ENCODE measurements around the gene UBAP1L.
"Not testable (repeated sequence)": the region's sequence is repeated elsewhere in the genome, so short reads cannot be mapped to it uniquely, and the experiment has no call there.

UBAP1L gene

DNA sequence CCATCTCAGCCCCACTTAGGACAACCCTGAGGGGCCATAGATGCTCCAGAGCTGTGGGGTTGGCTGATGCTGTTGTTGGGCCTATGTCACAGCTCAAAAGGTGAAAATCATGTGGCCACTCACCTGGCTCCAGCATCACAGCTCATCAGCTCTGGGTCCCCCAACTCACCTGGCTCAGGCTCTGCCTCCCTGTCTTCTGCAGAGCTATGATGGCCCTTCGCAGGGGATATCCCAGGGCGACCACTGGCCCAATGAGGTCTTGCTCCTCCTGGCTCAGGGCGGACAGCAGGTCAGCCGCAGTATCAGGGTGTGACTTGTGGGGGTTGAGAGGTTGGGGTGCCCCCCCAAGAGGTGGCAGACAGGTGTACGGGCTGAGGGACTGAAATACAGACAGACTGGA is 15.7 kb downstream of the UBAP1L start:
- DNase-seq = no peak

DNA sequence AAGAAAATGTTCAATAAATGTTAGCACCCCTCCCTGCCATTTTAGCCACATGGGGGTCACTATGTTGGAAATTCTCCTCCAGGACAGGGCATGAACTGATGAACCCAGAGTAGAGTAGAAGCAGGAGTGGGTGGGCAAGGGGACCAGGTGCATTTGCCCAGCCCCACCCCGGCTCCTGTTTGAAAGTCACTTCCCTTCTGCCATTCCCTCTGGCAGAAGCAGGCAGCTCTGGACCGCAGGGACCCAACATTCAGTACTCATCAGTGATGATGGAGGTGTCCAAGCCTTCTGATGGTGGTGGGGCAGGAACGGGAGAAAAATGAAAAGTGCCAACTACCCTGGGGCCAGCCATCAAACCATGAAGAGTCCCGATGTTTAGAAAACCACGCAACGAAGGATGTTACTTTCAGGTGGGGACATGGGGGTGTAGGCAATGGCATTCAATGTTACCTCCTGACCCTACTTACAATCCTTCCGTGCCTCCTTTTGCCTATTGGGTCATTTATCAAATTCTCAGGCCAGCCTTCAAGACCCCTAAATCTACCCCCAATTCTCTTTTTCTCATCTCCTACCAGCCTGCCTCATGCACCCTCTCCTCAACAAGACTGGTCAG is 17.2 kb downstream of the UBAP1L start:
- no peak for DNase-seq

GRCh38 chr15:65096481-65097385 is 18.3 kb downstream of the UBAP1L start:
- DNase-seq = no peak

DNA sequence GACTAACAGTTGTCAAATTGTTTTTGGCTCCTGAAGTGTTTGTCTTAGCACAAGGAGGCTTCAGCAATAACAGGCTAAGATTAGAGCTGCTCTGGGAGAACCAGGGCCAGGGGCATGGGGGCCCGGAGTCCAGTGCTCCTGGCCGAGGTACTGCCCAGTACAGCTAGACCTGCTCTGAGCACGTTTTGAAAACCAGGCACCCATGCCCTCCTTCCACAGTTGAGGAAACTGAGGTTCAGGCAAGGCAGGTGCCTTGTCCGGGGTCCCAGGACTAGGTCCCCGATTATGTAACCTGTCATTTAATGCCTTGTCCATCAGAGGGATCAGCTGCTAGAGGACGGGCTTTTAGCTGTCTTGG is 19.3 kb downstream of the UBAP1L start:
- DNase-seq = no peak

- DNase-seq = no peak
Measured at GRCh38 chr15:65095011-65095746, 19.8 kb downstream of the UBAP1L start.

- DNase-seq = no peak
Measured at GRCh38 chr15:65094294-65094995, 20.6 kb downstream of the UBAP1L start.

DNA sequence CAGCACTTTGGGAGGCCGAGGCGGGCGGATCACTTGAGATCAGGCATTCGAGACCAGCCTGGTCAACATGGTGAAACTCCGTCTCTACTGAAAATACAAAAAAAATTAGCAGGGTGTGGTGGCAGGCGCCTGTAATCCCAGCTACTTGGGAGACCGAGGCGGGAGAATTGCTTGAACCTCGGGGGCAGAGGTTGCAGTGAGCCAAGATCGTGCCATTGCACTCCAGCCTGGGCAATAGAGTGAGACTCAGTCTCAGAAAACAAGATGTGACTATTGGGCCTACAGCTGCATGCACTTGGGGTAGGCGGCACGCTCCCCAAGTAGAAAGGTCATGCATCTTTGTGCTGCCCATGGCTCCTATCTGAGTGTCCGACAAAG is 21.2 kb downstream of the UBAP1L start:
- DNase-seq = not testable (repeated sequence)

GRCh38 chr15:65092911-65093792 is 21.8 kb downstream of the UBAP1L start:
- DNase-seq = no peak

DNA sequence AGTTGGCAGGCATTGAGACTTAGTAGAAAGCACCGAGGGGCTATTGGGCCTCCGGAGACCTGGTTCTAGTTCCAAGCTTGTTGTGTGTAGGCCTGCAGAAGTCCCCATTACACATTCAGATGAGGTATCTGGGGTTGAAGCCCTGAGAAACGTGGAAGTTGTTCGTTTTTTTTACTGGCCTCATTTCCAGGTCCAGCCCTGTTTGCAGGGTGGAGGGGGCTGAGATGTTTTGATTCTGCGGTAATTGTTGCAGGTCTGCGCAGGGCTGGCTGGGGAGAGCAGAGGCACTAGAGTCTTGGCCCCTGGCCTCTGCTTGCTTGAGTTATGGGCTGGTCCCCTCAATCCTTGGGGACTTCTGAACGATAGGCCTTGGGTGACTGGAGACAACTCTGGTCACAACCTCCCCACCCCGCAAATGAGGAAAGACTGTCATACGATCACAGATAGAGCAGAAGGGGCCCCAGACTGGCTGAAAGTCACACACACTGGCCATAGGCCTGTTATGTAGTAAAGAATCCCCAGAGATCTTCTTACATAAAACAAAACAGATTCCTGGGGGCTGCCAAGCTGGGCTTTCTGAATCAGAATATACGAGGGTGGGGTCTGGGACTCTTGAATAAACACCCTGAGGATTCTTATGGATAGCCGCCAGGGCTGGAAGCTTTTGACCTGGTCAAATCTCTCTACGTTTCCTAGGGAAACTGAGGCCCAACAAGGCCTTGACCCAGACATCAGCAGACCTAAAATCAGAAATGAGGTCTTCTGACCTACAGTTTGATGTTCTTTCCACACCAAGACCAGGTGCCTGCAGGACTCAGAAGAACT is 22.8 kb downstream of the UBAP1L start:
- no peak for DNase-seq

DNA sequence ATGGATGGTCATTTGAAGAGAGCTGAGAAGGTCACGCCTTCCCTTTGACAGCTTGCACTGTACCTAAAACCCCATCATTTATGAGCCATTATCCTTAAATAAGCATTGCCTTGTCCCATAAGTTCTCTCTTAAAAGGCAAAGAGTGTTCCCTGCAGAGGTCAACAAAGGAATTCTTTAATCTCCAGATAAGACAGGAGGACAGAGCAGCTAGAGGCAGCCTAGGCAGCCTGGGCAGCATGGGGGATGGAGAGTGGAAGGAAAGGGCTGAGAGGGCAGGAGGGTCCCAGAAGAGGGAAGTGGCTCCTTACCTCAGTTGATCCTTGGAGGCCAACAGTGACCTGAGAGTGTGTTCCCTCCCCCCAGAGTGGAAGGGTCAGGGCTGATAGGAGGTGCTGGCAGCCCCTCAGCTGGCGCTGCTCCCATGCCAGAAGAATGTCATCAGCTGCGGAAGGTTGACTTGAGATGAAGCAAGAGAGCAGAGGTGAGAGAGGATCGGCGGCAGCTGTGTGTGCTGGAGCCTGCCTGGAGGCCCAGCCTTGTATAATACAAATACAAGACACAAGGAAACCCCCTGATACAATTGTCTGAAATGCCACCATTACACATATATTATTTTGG is 25.7 kb downstream of the UBAP1L start:
- DNase-seq = no peak

GRCh38 chr15:65088643-65089021 is 26.4 kb downstream of the UBAP1L start:
- no peak for DNase-seq

DNA sequence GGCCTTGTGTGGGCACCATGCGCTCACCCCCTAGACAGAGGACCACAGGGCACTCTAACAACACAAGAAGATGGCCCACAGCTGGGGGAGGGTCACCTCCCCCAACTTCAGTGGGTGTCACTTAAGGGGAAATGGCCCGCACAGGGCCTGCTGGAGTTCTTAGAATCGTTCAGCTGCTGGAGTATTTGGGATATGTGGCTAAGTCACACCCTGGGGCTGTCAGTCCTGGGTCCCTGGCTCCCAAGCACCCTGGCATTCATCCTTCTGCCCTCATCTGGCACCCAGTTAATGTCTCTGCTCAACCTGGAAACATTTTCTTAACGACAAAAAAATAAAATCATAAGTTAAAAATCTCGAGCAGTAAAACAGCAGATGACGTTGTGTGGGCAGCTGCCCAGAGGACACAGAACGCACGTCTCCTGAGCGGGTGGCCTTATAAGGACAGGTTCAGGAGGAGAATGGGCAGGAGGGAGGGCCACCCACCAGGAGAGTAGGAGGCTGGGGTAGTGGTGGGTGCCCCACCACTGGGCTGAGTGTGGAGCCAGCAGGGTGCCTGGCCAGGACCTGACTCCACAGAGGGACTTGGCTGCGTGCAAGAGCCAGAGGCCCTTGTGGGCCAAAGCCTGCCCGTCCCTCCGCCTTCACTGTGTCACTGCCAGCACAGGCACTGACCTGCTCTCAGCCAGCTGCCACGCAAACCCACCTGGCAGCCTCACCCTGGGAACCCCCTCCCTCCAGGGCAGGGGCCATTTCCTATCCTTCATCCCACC is 26.9 kb downstream of the UBAP1L start:
- DNase-seq = no peak

GRCh38 chr15:65087411-65087810 is 27.6 kb downstream of the UBAP1L start:
- DNase-seq = no peak

- no peak for DNase-seq
Measured at GRCh38 chr15:65086680-65087111, 28.3 kb downstream of the UBAP1L start.

- peak; percentile 33 for DNase-seq
Measured at GRCh38 chr15:65085990-65086679, 28.9 kb downstream of the UBAP1L start.

DNA sequence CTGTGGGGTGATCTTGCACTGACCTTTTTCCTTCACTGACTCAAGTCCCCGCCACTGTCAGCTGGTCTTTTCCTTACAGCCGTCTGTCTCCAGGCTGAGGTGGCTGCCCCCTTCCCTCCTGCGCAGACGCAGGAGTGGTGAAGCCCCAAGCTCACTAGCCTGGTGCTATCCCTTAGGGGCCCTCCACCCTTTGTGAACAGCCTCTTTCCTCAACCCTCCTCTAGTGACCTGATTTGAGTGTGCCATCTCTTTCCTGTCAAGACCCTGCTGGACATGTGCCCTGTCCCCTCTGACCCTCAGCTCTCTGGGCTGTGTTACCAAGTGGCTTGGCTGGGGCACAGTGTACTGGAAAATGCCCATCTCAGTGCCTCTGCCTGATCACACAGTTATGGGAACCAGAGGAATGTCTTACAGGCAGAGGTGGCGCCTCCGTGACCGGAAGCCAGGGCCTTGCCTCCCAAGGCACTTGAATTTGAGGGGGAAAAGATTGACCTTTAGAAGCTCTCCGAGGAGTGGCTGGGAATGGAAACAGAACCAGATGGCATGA is 29.7 kb downstream of the UBAP1L start:
- DNase-seq = no peak

DNA sequence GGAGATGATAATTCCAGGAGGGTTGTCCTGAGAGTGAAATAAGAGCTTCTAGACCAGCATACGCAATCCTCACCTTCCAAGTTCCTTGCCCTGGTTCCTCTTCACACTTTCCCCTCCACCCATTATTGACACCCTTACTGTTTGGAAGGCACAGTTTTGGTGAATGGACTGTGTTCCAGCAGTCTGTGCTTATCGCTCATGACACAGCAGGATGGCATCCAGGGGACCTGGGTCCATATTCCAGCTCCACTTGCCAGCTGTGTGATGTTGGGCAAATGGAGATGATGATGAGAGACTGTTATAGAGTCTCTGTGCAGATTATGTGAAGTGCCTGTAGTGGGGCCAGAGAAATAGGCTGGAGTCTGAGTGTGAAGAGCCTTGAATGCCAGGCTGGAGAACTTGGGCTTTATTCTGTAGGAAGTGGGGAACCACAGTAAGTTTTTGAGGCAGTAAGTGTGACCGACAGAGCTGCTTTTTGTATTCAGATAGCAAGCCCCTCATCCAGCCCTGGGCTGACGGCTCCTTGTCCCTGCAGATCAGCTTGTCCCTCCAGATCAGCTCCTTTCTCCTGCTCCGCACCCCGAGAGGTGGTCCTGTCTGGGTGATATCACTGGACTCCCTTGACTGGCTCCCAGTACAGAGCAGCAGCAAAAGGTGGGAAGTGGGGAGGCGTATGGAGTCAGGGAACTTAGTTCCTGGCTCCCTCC is 30.3 kb downstream of the UBAP1L start:
- DNase-seq = no peak

GRCh38 chr15:65083262-65083701 is 31.7 kb downstream of the UBAP1L start:
- no peak for DNase-seq

Measured in stimulated activated CD8-positive, alpha-beta memory T cell treated with anti-CD3 and anti-CD28 coated beads, Interleukin-4, amount 100 ng/mL, for 48 hours (primary cell).